Measurements from ENCODE around the gene PLTP. TPM values are rescaled to one million over a fixed set of nuclear protein-coding genes. Genes with fewer than 3 reads are reported as not detected.
"Not testable (repeated sequence)": the region's sequence is repeated elsewhere in the genome, so short reads cannot be mapped to it uniquely, and the experiment has no call there.

PLTP gene
- 100 to 1,000 TPM in 1 of 2 donors, 10 to 100 TPM in 1; 53.6 to 221 TPM for total RNA-seq

DNA sequence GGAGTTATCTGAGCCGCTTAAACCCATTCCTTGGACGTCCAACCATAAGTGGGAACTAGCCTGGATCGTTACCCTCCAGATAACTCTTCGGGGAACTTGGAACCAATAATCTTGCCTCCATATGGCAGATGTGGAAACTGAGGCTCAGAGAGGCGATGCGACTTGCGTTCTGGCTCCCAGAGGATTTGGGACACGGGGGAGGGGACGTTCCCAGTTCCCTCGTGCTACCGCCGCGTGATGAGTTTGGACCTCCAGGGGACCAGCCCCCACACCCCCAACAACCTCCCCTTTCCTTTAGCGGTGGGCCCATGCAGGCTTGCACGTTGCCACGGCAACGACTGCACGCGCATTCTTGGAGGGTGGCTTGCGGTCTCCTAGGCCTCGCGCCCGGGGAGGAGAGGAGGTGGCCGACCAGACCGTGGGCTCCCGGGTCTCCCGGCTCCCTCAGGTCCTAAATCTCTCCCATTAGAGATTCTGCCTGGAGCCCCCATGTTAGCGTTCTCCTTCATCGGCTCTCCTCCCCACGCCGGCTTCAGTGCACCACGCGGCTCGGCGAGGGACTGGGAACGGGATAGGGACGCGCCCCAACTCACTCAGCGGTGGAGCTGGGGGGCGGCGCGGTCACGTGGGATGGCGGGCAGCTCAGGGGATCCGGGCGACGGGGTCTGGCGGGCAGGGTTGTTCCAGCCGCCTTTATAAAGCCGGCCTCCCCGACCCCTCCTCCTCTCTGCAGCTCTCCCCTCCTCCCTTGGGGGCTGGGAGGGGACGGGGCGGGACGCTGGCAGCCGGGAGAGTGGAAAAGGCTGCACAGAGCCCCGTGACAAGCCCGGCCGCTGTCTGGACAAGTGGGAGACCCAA is at the start of gene PLTP:
PLTP (minus strand) TSS at position 670 of the 858 bp plus-strand sequence. CDS start 703 bp downstream, outside the sequence.
- Histone ChIP-seq H3K4me3 (peak within 1 kb of the TSS; percentile 42 to 58), H3K9me3 (no peaks in the 10 kb centered on the region), H3K36me3 (no peaks in the 10 kb centered on the region), H3K27ac (peak within 1 kb of the TSS; percentile 82 to 88), H3K27me3 (no peaks in the 10 kb centered on the region), H3K4me1 (peaks cover 0 to 31% of the 10 kb centered on the region in 2 donors)
- TF ChIP-seq, protein P1, sequence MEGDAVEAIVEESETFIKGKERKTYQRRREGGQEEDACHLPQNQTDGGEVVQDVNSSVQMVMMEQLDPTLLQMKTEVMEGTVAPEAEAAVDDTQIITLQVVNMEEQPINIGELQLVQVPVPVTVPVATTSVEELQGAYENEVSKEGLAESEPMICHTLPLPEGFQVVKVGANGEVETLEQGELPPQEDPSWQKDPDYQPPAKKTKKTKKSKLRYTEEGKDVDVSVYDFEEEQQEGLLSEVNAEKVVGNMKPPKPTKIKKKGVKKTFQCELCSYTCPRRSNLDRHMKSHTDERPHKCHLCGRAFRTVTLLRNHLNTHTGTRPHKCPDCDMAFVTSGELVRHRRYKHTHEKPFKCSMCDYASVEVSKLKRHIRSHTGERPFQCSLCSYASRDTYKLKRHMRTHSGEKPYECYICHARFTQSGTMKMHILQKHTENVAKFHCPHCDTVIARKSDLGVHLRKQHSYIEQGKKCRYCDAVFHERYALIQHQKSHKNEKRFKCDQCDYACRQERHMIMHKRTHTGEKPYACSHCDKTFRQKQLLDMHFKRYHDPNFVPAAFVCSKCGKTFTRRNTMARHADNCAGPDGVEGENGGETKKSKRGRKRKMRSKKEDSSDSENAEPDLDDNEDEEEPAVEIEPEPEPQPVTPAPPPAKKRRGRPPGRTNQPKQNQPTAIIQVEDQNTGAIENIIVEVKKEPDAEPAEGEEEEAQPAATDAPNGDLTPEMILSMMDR (IDR thresholded peaks at IDR 0.05), result no peak
- peak; percentile 85 for DNase-seq (ENCODE audit: low spot score)

GRCh38 chr20:45959956-45960630 is 48.1 kb upstream of the PLTP start:
- no peaks in the 10 kb centered on the region for H3K4me1 ChIP-seq
- no peaks in the 10 kb centered on the region for H3K9me3 ChIP-seq
- no peaks in the 10 kb centered on the region for H3K27me3 ChIP-seq
- H3K4me3 ChIP-seq, result no peak overlapping the region
- TF ChIP-seq, protein P1 (IDR thresholded peaks at IDR 0.05), result no peak
- H3K36me3 ChIP-seq, result peaks cover 95% of the 10 kb centered on the region
- H3K27ac ChIP-seq, result no peak overlapping the region
- no peak for DNase-seq (ENCODE audit: low spot score)

DNA sequence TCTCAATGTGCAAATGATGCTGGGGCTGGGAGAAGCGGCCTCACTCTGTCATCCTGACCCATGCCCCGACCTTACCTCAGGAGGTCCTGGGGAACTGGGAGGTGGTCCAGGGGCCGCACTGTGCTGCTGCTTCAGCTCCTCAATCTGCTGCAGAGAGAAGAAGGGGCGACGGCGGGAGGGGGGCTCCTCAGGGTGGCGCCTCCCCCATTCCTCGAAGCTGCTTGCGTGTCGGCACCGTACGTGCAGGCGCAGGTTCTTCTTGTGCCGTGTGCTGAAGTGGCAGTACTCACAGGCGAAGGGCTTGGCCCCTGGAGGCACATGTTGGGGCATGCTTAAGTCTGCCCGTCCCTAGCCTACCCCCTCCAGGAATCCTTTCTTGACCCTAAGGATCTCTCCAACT is 47.2 kb upstream of the PLTP start:
- DNase-seq (ENCODE audit: low spot score), result no peak
- TF ChIP-seq, protein P1 (IDR thresholded peaks at IDR 0.05), result no peak
- H3K36me3 ChIP-seq, result peaks cover 86% of the 10 kb centered on the region
- H3K9me3 ChIP-seq, result no peaks in the 10 kb centered on the region
- no peaks in the 10 kb centered on the region for H3K27me3 ChIP-seq
- no peak overlapping the region for H3K4me3 ChIP-seq
- H3K27ac ChIP-seq, result no peak overlapping the region
- H3K4me1 ChIP-seq, result no peaks in the 10 kb centered on the region

- Histone ChIP-seq H3K27me3 (no peaks in the 10 kb centered on the region), H3K36me3 (peaks cover 83% of the 10 kb centered on the region), H3K4me1 (no peaks in the 10 kb centered on the region), H3K4me3 (no peak overlapping the region), H3K9me3 (no peaks in the 10 kb centered on the region), H3K27ac (no peak overlapping the region)
- TF ChIP-seq, protein P1 (IDR thresholded peaks at IDR 0.05), result no peak
- DNase-seq (ENCODE audit: low spot score), result no peak
These were observed 46.6 kb upstream of the PLTP start for GRCh38 chr20:45958593-45958992.

- peaks cover 84% of the 10 kb centered on the region for H3K36me3 ChIP-seq
- H3K27ac ChIP-seq, result no peak overlapping the region
- no peaks in the 10 kb centered on the region for H3K27me3 ChIP-seq
- no peak for DNase-seq (ENCODE audit: low spot score)
- no peaks in the 10 kb centered on the region for H3K4me1 ChIP-seq
- no peak overlapping the region for H3K4me3 ChIP-seq
- TF ChIP-seq, protein P1 (IDR thresholded peaks at IDR 0.05), result no peak
- no peaks in the 10 kb centered on the region for H3K9me3 ChIP-seq
These were observed 45.3 kb upstream of the PLTP start for GRCh38 chr20:45957021-45957941.

GRCh38 chr20:45956326-45956725 is 44.4 kb upstream of the PLTP start:
- peaks cover 84% of the 10 kb centered on the region for H3K36me3 ChIP-seq
- H3K4me1 ChIP-seq; H3K27me3 ChIP-seq; H3K27ac ChIP-seq; DNase-seq (ENCODE audit: low spot score); H3K9me3 ChIP-seq; H3K4me3 ChIP-seq: not testable (repeated sequence)
